HCT116 (cell line): ENCODE measurements around the gene TMC8. TPM values are rescaled to one million over a fixed set of nuclear protein-coding genes. Genes with fewer than 3 reads are reported as not detected.

ENCODE experiments used
- ATAC-seq: fragments of 200-7000 bp; cut with Tn5 transposase; 2 replicates; pipeline ENCODE4 v1.9.1; 2020; ENCODE audit warnings: mild to moderate bottlenecking, moderate library complexity
- BruUV-seq: library from RNA; stranded (reverse); fragments of 400-500 nt; replicated peaks from 2 replicates; lab custom pipeline; 2021; lab: Mats Ljungman, UMichigan
- CTCF ChIA-PET: fragments of 300-600 bp; sonication (Branson Sonifier 250); formaldehyde crosslinking; loops from one replicate; lab custom pipeline; 2021; ENCODE audit warnings: antibody characterized with exemption; lab: Charles Lee
- POLR2A ChIA-PET: fragments of 300-600, 350-600 bp; sonication (Branson Sonifier 250); formaldehyde crosslinking; loops from one replicate; lab custom pipeline; 2021; ENCODE audit warnings: antibody characterized with exemption; lab: Charles Lee
- RAD21 ChIA-PET, 2 experiments: fragments of 300-600 bp; sonication (Branson Sonifier 250); formaldehyde crosslinking; loops; one replicate each; lab custom pipeline; 2023; ENCODE audit warnings: low total read pairs in 2 of 2; ENCODE audit not compliant: uncharacterized antibody in 2 of 2, unreplicated experiment in 2 of 2, low non-redundant PET in 1 of 2; lab: Charles Lee
- DNase-seq: peaks from one replicate; pipeline ENCODE4 v3.0.0-alpha.2; 2010; ENCODE audit warnings: low read depth, low spot score
- H2AFZ ChIP-seq: fragments of 200-600 bp; shearing (Covaris generic), sonication (generic); 2 replicates; pipeline ENCODE4 v1.6.1; 2017; ENCODE audit warnings: low read depth, mixed run types, mixed read lengths, antibody characterized with exemption, low read length; ENCODE audit not compliant: poor library complexity, severe bottlenecking
- H3K27ac ChIP-seq: 2 replicates; pipeline ENCODE4 v1.5.1; 2012; ENCODE audit warnings: low read depth, low read length
- H3K27me3 ChIP-seq: fragments of 200-600 bp; sonication (generic); 2 replicates; pipeline ENCODE4 v1.6.1; 2016; ENCODE audit warnings: mixed run types, low read length, mixed read lengths; ENCODE audit not compliant: insufficient read depth
- H3K36me3 ChIP-seq, 2 experiments: fragments of 200-500 bp in 1 of 2; fragments of 200-600 bp in 1 of 2; sonication (Bioruptor generic) in 1 of 2; sonication (generic) in 1 of 2; 2 replicates each; pipeline versions ENCODE4 v1.5.1 to v1.6.1; 2014 to 2016; ENCODE audit warnings: low read length in 2 of 2, inconsistent platforms in 1 of 2, mixed read lengths in 1 of 2, mixed run types in 1 of 2; ENCODE audit not compliant: insufficient read depth in 2 of 2, control insufficient read depth in 1 of 2
- H3K4me1 ChIP-seq, 2 experiments: fragments of 200-600 bp in 1 of 2; sonication (generic) in 1 of 2; 2 replicates each; pipeline versions ENCODE4 v1.5.1 to v1.6.1; 2012 to 2017; ENCODE audit warnings: low read length in 2 of 2, inconsistent platforms in 1 of 2, mild to moderate bottlenecking in 1 of 2, mixed read lengths in 1 of 2, mixed run types in 1 of 2, moderate library complexity in 1 of 2; ENCODE audit not compliant: insufficient read depth in 2 of 2, control insufficient read depth in 1 of 2
- H3K4me2 ChIP-seq: fragments of 200-600 bp; sonication (generic); 2 replicates; pipeline ENCODE4 v1.6.1; 2017; ENCODE audit warnings: mixed run types, low read length, mixed read lengths
- H3K4me3 ChIP-seq, 2 experiments: fragments of 200-600 bp in 1 of 2; sonication (generic) in 1 of 2; replicated peaks in 1 of 2; 2 replicates each; pipeline ENCODE4 v1.5.1; 2011 to 2016; ENCODE audit warnings: low read length in 2 of 2, control low read depth in 1 of 2, low read depth in 1 of 2, mild to moderate bottlenecking in 1 of 2, mixed read lengths in 1 of 2, mixed run types in 1 of 2
- H3K79me2 ChIP-seq: fragments of 200-600 bp; sonication (generic); 2 replicates; pipeline ENCODE4 v1.6.1; 2017; ENCODE audit warnings: mild to moderate bottlenecking, mixed run types, low read length, moderate library complexity, mixed read lengths; ENCODE audit not compliant: insufficient read depth
- H3K9ac ChIP-seq: fragments of 200-600 bp; sonication (generic); 2 replicates; pipeline ENCODE4 v1.6.1; 2016; ENCODE audit warnings: low read length, mixed read lengths
- H3K9me2 ChIP-seq: fragments of 200-600 bp; sonication (generic), shearing (Covaris generic); 2 replicates; pipeline ENCODE4 v1.6.1; 2017; ENCODE audit warnings: mixed run types, mild to moderate bottlenecking, moderate library complexity; ENCODE audit not compliant: insufficient read depth
- H3K9me3 ChIP-seq, 2 experiments: fragments of 200-500 bp in 1 of 2; fragments of 200-600 bp in 1 of 2; sonication (Bioruptor generic) in 1 of 2; sonication (generic) in 1 of 2; 2 replicates each; pipeline ENCODE4 v1.6.1; 2014 to 2017; ENCODE audit warnings: low read length in 2 of 2, mixed read lengths in 2 of 2, inconsistent platforms in 1 of 2, low read depth in 1 of 2, mild to moderate bottlenecking in 1 of 2, mixed run types in 1 of 2, moderate library complexity in 1 of 2; ENCODE audit not compliant: control insufficient read depth in 1 of 2, insufficient read depth in 1 of 2
- H4K20me1 ChIP-seq: fragments of 200-600 bp; sonication (generic), shearing (Covaris generic); 2 replicates; pipeline ENCODE4 v1.6.1; 2017; ENCODE audit warnings: mixed run types, mild to moderate bottlenecking, moderate library complexity; ENCODE audit not compliant: insufficient read depth
- ATF3 ChIP-seq: IDR thresholded peaks from 2 replicates; pipeline ENCODE4 v1.6.1; 2012
- CBX3 ChIP-seq: IDR thresholded peaks from 2 replicates; pipeline ENCODE4 v1.6.1; 2012; ENCODE audit warnings: low read depth
- CTCF ChIP-seq, 3 experiments: fragments of 200-600 bp in 1 of 3; sonication (generic) in 1 of 3; IDR thresholded peaks in 2 of 3; conservative IDR thresholded peaks in 1 of 3; 2 replicates each; pipeline ENCODE4 v1.5.1; 2012 to 2017; ENCODE audit warnings: low read depth in 2 of 3, low read length in 2 of 3, antibody characterized with exemption in 1 of 3, borderline replicate concordance in 1 of 3, control low read depth in 1 of 3, mild to moderate bottlenecking in 1 of 3, mixed read lengths in 1 of 3, mixed run types in 1 of 3, moderate library complexity in 1 of 3; ENCODE audit not compliant: insufficient read depth in 1 of 3
- EZH2phosphoT487 ChIP-seq: fragments of 200-600 bp; IDR thresholded peaks from 2 replicates; pipeline ENCODE4 v1.6.1; 2018; ENCODE audit warnings: antibody characterized with exemption, borderline replicate concordance
- FOSL1 ChIP-seq: IDR thresholded peaks from 2 replicates; pipeline ENCODE4 v1.6.1; 2012; ENCODE audit warnings: low read depth
- MAX ChIP-seq: IDR thresholded peaks from 2 replicates; pipeline ENCODE4 v1.6.1; 2012
- POLR2AphosphoS5 ChIP-seq: IDR thresholded peaks from 2 replicates; pipeline ENCODE4 v1.6.1; 2011; ENCODE audit warnings: mild to moderate bottlenecking, low read depth, low read length, moderate library complexity
- SIN3A ChIP-seq: IDR thresholded peaks from 2 replicates; pipeline ENCODE4 v1.6.1; 2012; ENCODE audit warnings: low read depth
- SP1 ChIP-seq: IDR thresholded peaks from 2 replicates; pipeline ENCODE4 v1.6.1; 2012; ENCODE audit warnings: low read depth
- SRF ChIP-seq: IDR thresholded peaks from 2 replicates; pipeline ENCODE4 v1.6.1; 2012; ENCODE audit warnings: low read depth
- TCF7L2 ChIP-seq: IDR thresholded peaks from 2 replicates; pipeline ENCODE4 v1.7.0; 2011; ENCODE audit warnings: borderline replicate concordance, inconsistent platforms; ENCODE audit not compliant: insufficient read depth, insufficient read length; ENCODE audit errors: extremely low read depth
- YY1 ChIP-seq: IDR thresholded peaks from 2 replicates; pipeline ENCODE4 v1.6.1; 2011; ENCODE audit warnings: low read length, low read depth, moderate library complexity, mild to moderate bottlenecking; ENCODE audit not compliant: insufficient replicate concordance; ENCODE audit errors: extremely low read depth
- ZFX ChIP-seq: fragments of 450-650 bp; IDR thresholded peaks from 2 replicates; pipeline ENCODE4 v1.6.1; 2017
- intact Hi-C: fragments of 100-400 bp; cut with micrococcal nuclease; formaldehyde crosslinking; loops from 2 replicates; pipeline ENCODE4 v1.10.0; 2022
- total RNA-seq: library from RNA; stranded (reverse); gene quantifications from one replicate; pipeline ENCODE4 v1.2.1, GENCODE V29; 2021; ENCODE audit not compliant: unreplicated experiment

The TMC8 gene
- total RNA-seq, 1 experiment from 2014 or later: 7.8 TPM

GRCh38 chr17:78105101-78105500 is 25.5 kb upstream of the TMC8 start:
- no peak overlapping the region for H2AFZ ChIP-seq
- intact Hi-C loops: no loop called here
- H3K27ac ChIP-seq: no peak overlapping the region
- no peak for ATAC-seq
- H3K9me3 ChIP-seq: no peaks in the 10 kb centered on the region; a peak in 1 of 4 replicates
- H3K36me3 ChIP-seq: peaks cover 3 to 7% of the 10 kb centered on the region in 2 experiments; a peak in 1 of 4 replicates
- H4K20me1 ChIP-seq: no peaks in the 10 kb centered on the region
- H3K4me2 ChIP-seq: no peak overlapping the region
- RAD21 ChIA-PET: no interaction called here
- no peak overlapping the region for H3K9ac ChIP-seq
- no peak for TF ChIP-seq SRF
- TF ChIP-seq TCF7L2: no peak
- no peak for TF ChIP-seq POLR2AphosphoS5
- no peak for TF ChIP-seq MAX
- TF ChIP-seq ATF3: no peak
- no peak for TF ChIP-seq CBX3
- TF ChIP-seq ZFX: no peak
- TF ChIP-seq CTCF (IDR thresholded peaks at IDR 0.05 in 2 of 3, conservative IDR thresholded peaks at IDR 0.05 in 1 of 3; ENCODE audit: borderline replicate concordance in 1 of 3, insufficient read depth in 1 of 3, low read depth in 2 of 3, low read length in 2 of 3): no peak
- no peak for TF ChIP-seq SIN3A
- no peak for TF ChIP-seq EZH2phosphoT487
- no peak for TF ChIP-seq SP1
- TF ChIP-seq YY1: no peak
- TF ChIP-seq FOSL1: no peak
- H3K4me3 ChIP-seq: no peak overlapping the region
- no peaks in the 10 kb centered on the region for H3K4me1 ChIP-seq
- BruUV-seq: no TSS peak
- no peak for DNase-seq
- CTCF ChIA-PET: interaction anchor here (1.0 to 2.7 kb wide), 2 partner anchors 20 to 86 kb away, joined by 3 to 12 read pairs; no protein-coding TSS in a partner anchor
- H3K9me2 ChIP-seq: no peaks in the 10 kb centered on the region
- no peaks in the 10 kb centered on the region for H3K79me2 ChIP-seq
- no peaks in the 10 kb centered on the region for H3K27me3 ChIP-seq
- POLR2A ChIA-PET: interaction anchor here (1.4 kb wide), 1 partner anchor 82 kb away, joined by 3 read pairs; the partner anchor contains the start of genes AFMID and TK1
